HEK293 (cell line): Measurements from ENCODE around the gene PVALEF.

Experiments
- BCL11B ChIP-seq: fragments of 450-650 bp; formaldehyde crosslinking; IDR thresholded peaks from 2 replicates; pipeline ENCODE4 v1.5.1; 2016; ENCODE audit warnings: low read depth, missing biosample characterization, missing genetic modification characterization
- EGR2 ChIP-seq: fragments of 450-650 bp; formaldehyde crosslinking; IDR thresholded peaks from 2 replicates; pipeline ENCODE4 v1.5.1; 2016; ENCODE audit warnings: low read depth, missing biosample characterization, missing genetic modification characterization
- GLI4 ChIP-seq: fragments of 450-650 bp; formaldehyde crosslinking; IDR thresholded peaks from 2 replicates; pipeline ENCODE4 v1.5.1; 2016; ENCODE audit warnings: missing biosample characterization, missing genetic modification characterization
- KLF10 ChIP-seq: fragments of 450-650 bp; IDR thresholded peaks from 2 replicates; pipeline ENCODE4 v1.5.1; 2018; ENCODE audit warnings: missing biosample characterization, mild to moderate bottlenecking, missing genetic modification characterization
- PATZ1 ChIP-seq: fragments of 450-650 bp; formaldehyde crosslinking; IDR thresholded peaks from 2 replicates; pipeline ENCODE4 v1.5.1; 2016; ENCODE audit warnings: missing biosample characterization, missing genetic modification characterization
- RBAK ChIP-seq: fragments of 450-650 bp; formaldehyde crosslinking; IDR thresholded peaks from 2 replicates; pipeline ENCODE4 v1.5.1; 2016; ENCODE audit warnings: missing biosample characterization, missing genetic modification characterization
- SP7 ChIP-seq: fragments of 450-650 bp; formaldehyde crosslinking; IDR thresholded peaks from 2 replicates; pipeline ENCODE4 v1.5.1; 2016; ENCODE audit warnings: missing biosample characterization, missing genetic modification characterization
- TCF7L2 ChIP-seq: IDR thresholded peaks from 2 replicates; pipeline ENCODE4 v1.6.1; 2011; ENCODE audit warnings: low read depth, mild to moderate bottlenecking, inconsistent platforms, low read length, moderate library complexity, borderline replicate concordance
- WT1 ChIP-seq: fragments of 450-650 bp; formaldehyde crosslinking; IDR thresholded peaks from 2 replicates; pipeline ENCODE4 v1.5.1; 2016; ENCODE audit warnings: missing biosample characterization, missing genetic modification characterization
- ZBTB1 ChIP-seq: fragments of 450-650 bp; formaldehyde crosslinking; IDR thresholded peaks from 2 replicates; pipeline ENCODE4 v1.5.1; 2016; ENCODE audit warnings: missing biosample characterization, missing genetic modification characterization
- ZBTB10 ChIP-seq: fragments of 450-650 bp; formaldehyde crosslinking; IDR thresholded peaks from 2 replicates; pipeline ENCODE4 v1.5.1; 2016; ENCODE audit warnings: missing biosample characterization, missing genetic modification characterization
- ZBTB49 ChIP-seq: fragments of 450-650 bp; formaldehyde crosslinking; IDR thresholded peaks from 2 replicates; pipeline ENCODE4 v1.5.1; 2016; ENCODE audit warnings: missing biosample characterization, missing genetic modification characterization, low read depth
- ZEB2 ChIP-seq: fragments of 450-650 bp; formaldehyde crosslinking; IDR thresholded peaks from 2 replicates; pipeline ENCODE4 v1.5.1; 2016; ENCODE audit warnings: missing biosample characterization, missing genetic modification characterization
- ZFHX2 ChIP-seq: fragments of 450-650 bp; formaldehyde crosslinking; conservative IDR thresholded peaks from 2 replicates; pipeline ENCODE4 v1.5.1; 2016; ENCODE audit warnings: missing biosample characterization, missing genetic modification characterization
- ZNF341 ChIP-seq: fragments of 450-650 bp; formaldehyde crosslinking; IDR thresholded peaks from 2 replicates; pipeline ENCODE4; 2016; ENCODE audit warnings: low read depth, missing biosample characterization, missing genetic modification characterization
- ZNF354C ChIP-seq: fragments of 450-650 bp; formaldehyde crosslinking; IDR thresholded peaks from 2 replicates; pipeline ENCODE4 v1.5.1; 2016; ENCODE audit warnings: missing biosample characterization, missing genetic modification characterization, low read depth, borderline replicate concordance
- ZNF362 ChIP-seq: fragments of 450-650 bp; formaldehyde crosslinking; IDR thresholded peaks from 2 replicates; pipeline ENCODE4 v1.5.1; 2016; ENCODE audit warnings: missing biosample characterization, missing genetic modification characterization
- ZNF391 ChIP-seq: fragments of 450-650 bp; formaldehyde crosslinking; IDR thresholded peaks from 2 replicates; pipeline ENCODE4 v1.5.1; 2016; ENCODE audit warnings: low read depth, missing biosample characterization, missing genetic modification characterization, borderline replicate concordance
- ZNF629 ChIP-seq: fragments of 450-650 bp; formaldehyde crosslinking; IDR thresholded peaks from 2 replicates; pipeline ENCODE4 v1.5.1; 2017; ENCODE audit warnings: missing biosample characterization, missing genetic modification characterization
- ZNF639 ChIP-seq: fragments of 450-650 bp; formaldehyde crosslinking; IDR thresholded peaks from 2 replicates; pipeline ENCODE4 v1.5.1; 2016; ENCODE audit warnings: missing biosample characterization, missing genetic modification characterization
- ZNF704 ChIP-seq: fragments of 450-650 bp; formaldehyde crosslinking; IDR thresholded peaks from 2 replicates; pipeline ENCODE4 v1.5.1; 2016; ENCODE audit warnings: missing biosample characterization, missing genetic modification characterization
- ZNF76 ChIP-seq: fragments of 450-650 bp; formaldehyde crosslinking; IDR thresholded peaks from 2 replicates; pipeline ENCODE4; 2016; ENCODE audit warnings: low read depth, missing biosample characterization, missing genetic modification characterization, borderline replicate concordance
- ZNF843 ChIP-seq: fragments of 450-650 bp; formaldehyde crosslinking; IDR thresholded peaks from 2 replicates; pipeline ENCODE4 v1.5.1; 2016; ENCODE audit warnings: missing biosample characterization, missing genetic modification characterization
- ZSCAN30 ChIP-seq: fragments of 450-650 bp; IDR thresholded peaks from 2 replicates; pipeline ENCODE4 v1.5.1; 2018; ENCODE audit warnings: missing biosample characterization, mild to moderate bottlenecking, missing genetic modification characterization, moderate library complexity

The PVALEF gene

GRCh38 chr17:81222906-81223761, 57.8 kb downstream of the PVALEF start, which contains the start of gene CEP131 (continued):
- TF ChIP-seq ZNF704 (tag by site-specific recombination) (no peak), EGR2 (tag by site-specific recombination) (peak; percentile 93), WT1 (tag by site-specific recombination) (peak; percentile 71), ZNF362 (tag by site-specific recombination) (peak; percentile 80; the same call in 1 of the 2 replicates), ZNF76 (tag by site-specific recombination) (peak; percentile 32; the same call in 1 of the 2 replicates), ZEB2 (tag by site-specific recombination) (peak; percentile 33; the same call in 1 of the 2 replicates), ZSCAN30 (tag by site-specific recombination) (no peak), ZFHX2 (tag by site-specific recombination) (peak; percentile 98), PATZ1 (tag by site-specific recombination) (peak; percentile 97), KLF10 (tag by site-specific recombination) (0 out of 2 replicates have a peak, but pooled peaks have one; percentile 38), TCF7L2 (no peak), GLI4 (tag by site-specific recombination) (0 out of 2 replicates have a peak, but pooled peaks have one; percentile 29), BCL11B (tag by site-specific recombination) (0 out of 2 replicates have a peak, but pooled peaks have one; percentile 17), ZBTB49 (tag by site-specific recombination) (no peak), ZNF391 (tag by site-specific recombination) (peak; percentile 43; the same call in 1 of the 2 replicates), ZNF843 (tag by site-specific recombination) (0 out of 2 replicates have a peak, but pooled peaks have one; percentile 23), ZBTB1 (tag by site-specific recombination) (no peak), ZBTB10 (tag by site-specific recombination) (peak; percentile 88), ZNF639 (tag by site-specific recombination) (no peak), ZNF629 (tag by site-specific recombination) (peak; percentile 48; the same call in 1 of the 2 replicates), ZNF341 (tag by site-specific recombination) (peak; percentile 94), RBAK (tag by site-specific recombination) (no peak), ZNF354C (tag by site-specific recombination) (no peak), SP7 (tag by site-specific recombination) (peak; percentile 75)
